Loucy (cell line): Measurements from ENCODE around the gene GRID1.

ENCODE experiments used
- H2AFZ ChIP-seq: fragments of 200-600 bp; sonication (generic); 2 replicates; pipeline ENCODE4 v1.6.0; 2016; ENCODE audit warnings: antibody characterized with exemption, mild to moderate bottlenecking, low read length, moderate library complexity
- H3F3A ChIP-seq: fragments of 200-600 bp; 2 replicates; pipeline ENCODE4 v1.6.0; 2016; ENCODE audit warnings: antibody characterized with exemption, low read depth, mild to moderate bottlenecking
- H3K27me3 ChIP-seq: fragments of 200-600 bp; sonication (generic); 2 replicates; pipeline ENCODE4 v1.6.1; 2014; ENCODE audit warnings: low read length, mild to moderate bottlenecking; ENCODE audit not compliant: insufficient read depth, poor library complexity, severe bottlenecking
- H3K36me3 ChIP-seq: fragments of 200-600 bp; sonication (generic); 2 replicates; pipeline ENCODE4 v1.6.1; 2016; ENCODE audit warnings: low read length; ENCODE audit not compliant: insufficient read depth
- H3K4me1 ChIP-seq: fragments of 200-600 bp; sonication (generic); 2 replicates; pipeline ENCODE4 v1.5.1; 2014; ENCODE audit warnings: low read length, mild to moderate bottlenecking; ENCODE audit not compliant: insufficient read depth, poor library complexity, severe bottlenecking
- H3K4me2 ChIP-seq: fragments of 200-600 bp; sonication (generic); 2 replicates; pipeline ENCODE4 v1.6.0; 2014; ENCODE audit warnings: antibody characterized with exemption, low read length, low read depth, mild to moderate bottlenecking; ENCODE audit not compliant: poor library complexity, severe bottlenecking
- H3K4me3 ChIP-seq: fragments of 200-600 bp; sonication (generic); 2 replicates; pipeline ENCODE4 v1.5.1; 2014; ENCODE audit warnings: low read length, mild to moderate bottlenecking, mixed read lengths; ENCODE audit not compliant: poor library complexity, severe bottlenecking
- H3K79me2 ChIP-seq: fragments of 200-600 bp; sonication (generic); 2 replicates; pipeline ENCODE4 v1.6.1; 2014; ENCODE audit warnings: low read length; ENCODE audit not compliant: insufficient read depth
- H3K9ac ChIP-seq: fragments of 200-600 bp; sonication (generic); 2 replicates; pipeline ENCODE4 v1.6.0; 2014; ENCODE audit warnings: mild to moderate bottlenecking, low read depth, low read length, moderate library complexity; ENCODE audit not compliant: poor library complexity, severe bottlenecking
- H3K9me2 ChIP-seq: fragments of 200-600 bp; sonication (generic); replicated peaks from 2 replicates; pipeline ENCODE4 v1.6.1; 2016; ENCODE audit warnings: low read depth, low read length, mixed read lengths
- H3K9me3 ChIP-seq: fragments of 200-600 bp; sonication (generic); 2 replicates; pipeline ENCODE4 v1.6.1; 2014; ENCODE audit warnings: mild to moderate bottlenecking, antibody characterized with exemption, low read length, low read depth; ENCODE audit not compliant: insufficient read depth
- H4K20me1 ChIP-seq: fragments of 200-600 bp; sonication (generic); 2 replicates; pipeline ENCODE4 v1.6.0; 2014; ENCODE audit warnings: antibody characterized with exemption, low read length, mild to moderate bottlenecking; ENCODE audit not compliant: insufficient read depth, poor library complexity, severe bottlenecking
- EZH2phosphoT487 ChIP-seq: fragments of 200-600 bp; IDR thresholded peaks from 2 replicates; pipeline ENCODE4 v1.6.1; 2018; ENCODE audit warnings: antibody characterized with exemption, mild to moderate bottlenecking, moderate library complexity, borderline replicate concordance
- TF ChIP-seq, protein P1 (sequence below): fragments of 200-600 bp; sonication (generic); conservative IDR thresholded peaks from 2 replicates; pipeline ENCODE4 v1.5.1; 2014; ENCODE audit warnings: mild to moderate bottlenecking, antibody characterized with exemption, low read length

The GRID1 gene

DNA sequence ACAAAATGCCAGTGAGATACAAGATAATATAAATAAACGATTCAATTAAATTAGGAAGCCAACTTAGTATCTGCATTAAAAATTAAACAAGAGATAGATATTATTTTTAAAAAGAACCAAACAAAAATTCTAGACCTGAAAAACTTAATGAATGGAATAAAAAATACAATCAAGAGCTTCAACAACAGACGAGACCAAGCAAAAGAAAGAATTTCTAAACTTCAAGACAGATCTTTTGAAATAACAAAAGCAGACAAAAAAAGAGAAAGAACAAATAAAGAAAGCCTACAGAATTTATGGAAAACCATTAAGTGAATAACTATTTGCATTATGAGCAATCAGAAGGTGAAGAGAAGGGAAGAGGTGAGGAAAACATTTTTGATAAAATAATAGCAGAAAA lies 555.2 kb downstream of the GRID1 start:
- Histone ChIP-seq H3F3A (no peaks in the 10 kb centered on the region), H4K20me1 (no peaks in the 10 kb centered on the region), H3K4me3 (no peak overlapping the region), H2AFZ (no peak overlapping the region), H3K9me2 (no peaks in the 10 kb centered on the region), H3K27me3 (no peaks in the 10 kb centered on the region), H3K79me2 (no peaks in the 10 kb centered on the region), H3K36me3 (no peaks in the 10 kb centered on the region), H3K9me3 (peaks cover 4% of the 10 kb centered on the region; the same call in 1 of the 2 replicates), H3K9ac (no peak overlapping the region), H3K4me1 (no peaks in the 10 kb centered on the region), H3K4me2 (no peak overlapping the region)
- TF ChIP-seq, protein P1, sequence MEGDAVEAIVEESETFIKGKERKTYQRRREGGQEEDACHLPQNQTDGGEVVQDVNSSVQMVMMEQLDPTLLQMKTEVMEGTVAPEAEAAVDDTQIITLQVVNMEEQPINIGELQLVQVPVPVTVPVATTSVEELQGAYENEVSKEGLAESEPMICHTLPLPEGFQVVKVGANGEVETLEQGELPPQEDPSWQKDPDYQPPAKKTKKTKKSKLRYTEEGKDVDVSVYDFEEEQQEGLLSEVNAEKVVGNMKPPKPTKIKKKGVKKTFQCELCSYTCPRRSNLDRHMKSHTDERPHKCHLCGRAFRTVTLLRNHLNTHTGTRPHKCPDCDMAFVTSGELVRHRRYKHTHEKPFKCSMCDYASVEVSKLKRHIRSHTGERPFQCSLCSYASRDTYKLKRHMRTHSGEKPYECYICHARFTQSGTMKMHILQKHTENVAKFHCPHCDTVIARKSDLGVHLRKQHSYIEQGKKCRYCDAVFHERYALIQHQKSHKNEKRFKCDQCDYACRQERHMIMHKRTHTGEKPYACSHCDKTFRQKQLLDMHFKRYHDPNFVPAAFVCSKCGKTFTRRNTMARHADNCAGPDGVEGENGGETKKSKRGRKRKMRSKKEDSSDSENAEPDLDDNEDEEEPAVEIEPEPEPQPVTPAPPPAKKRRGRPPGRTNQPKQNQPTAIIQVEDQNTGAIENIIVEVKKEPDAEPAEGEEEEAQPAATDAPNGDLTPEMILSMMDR: no peak
- no peak for TF ChIP-seq EZH2phosphoT487

DNA sequence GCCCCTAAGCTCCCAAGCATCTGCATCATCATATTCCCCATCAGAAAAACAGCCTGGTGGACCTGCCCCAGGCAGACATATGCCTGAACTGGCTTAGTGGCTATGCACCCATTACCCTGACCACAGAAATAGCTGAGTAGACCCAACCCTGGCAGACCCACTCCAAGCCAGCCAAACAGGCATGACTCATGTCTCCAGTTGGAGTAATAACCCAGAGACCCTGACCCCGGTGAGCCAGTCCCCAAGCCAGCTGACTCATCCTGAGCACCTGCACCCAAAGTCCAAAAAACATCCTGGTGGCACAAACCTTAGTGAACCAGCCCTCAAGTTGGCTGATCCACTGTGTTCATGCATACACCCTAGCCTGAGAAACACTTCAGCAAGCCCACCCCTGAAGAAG lies 555.9 kb downstream of the GRID1 start:
- Histone ChIP-seq H3K36me3 (no peaks in the 10 kb centered on the region), H3K4me2 (no peak overlapping the region), H3K4me1 (no peaks in the 10 kb centered on the region), H3K4me3 (no peak overlapping the region), H3K9me2 (no peaks in the 10 kb centered on the region), H4K20me1 (no peaks in the 10 kb centered on the region), H3K9me3 (peaks cover 4% of the 10 kb centered on the region; the same call in 1 of the 2 replicates), H3K27me3 (no peaks in the 10 kb centered on the region), H2AFZ (no peak overlapping the region), H3F3A (no peaks in the 10 kb centered on the region), H3K9ac (no peak overlapping the region), H3K79me2 (no peaks in the 10 kb centered on the region)
- no peak for TF ChIP-seq EZH2phosphoT487
- TF ChIP-seq, protein P1: no peak

DNA sequence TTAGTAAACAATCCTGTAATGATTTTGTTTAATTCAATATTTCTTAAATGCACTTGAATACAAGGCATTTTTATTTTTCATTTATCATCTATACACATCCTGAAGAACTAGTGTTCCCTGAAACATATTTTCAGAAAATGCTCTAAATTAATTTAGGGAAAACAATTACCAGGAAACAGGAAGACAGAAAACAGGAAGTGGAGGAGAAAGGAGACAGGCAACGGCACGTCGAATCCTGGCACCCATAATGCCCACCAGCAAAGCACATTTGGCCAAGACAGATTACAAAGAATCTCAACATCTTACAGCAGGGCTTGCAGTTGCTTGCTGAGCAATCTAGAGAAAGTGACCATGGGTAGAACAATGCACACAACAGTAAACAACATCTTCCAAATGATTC lies 571.1 kb downstream of the GRID1 start:
- H3K36me3 ChIP-seq: no peaks in the 10 kb centered on the region
- H3F3A ChIP-seq: no peaks in the 10 kb centered on the region
- H4K20me1 ChIP-seq: no peaks in the 10 kb centered on the region
- no peak overlapping the region for H2AFZ ChIP-seq
- H3K27me3 ChIP-seq: no peaks in the 10 kb centered on the region
- no peak for TF ChIP-seq EZH2phosphoT487
- TF ChIP-seq, protein P1: no peak
- no peak overlapping the region for H3K9ac ChIP-seq
- no peaks in the 10 kb centered on the region for H3K9me3 ChIP-seq
- no peaks in the 10 kb centered on the region for H3K4me1 ChIP-seq
- H3K4me3 ChIP-seq: no peak overlapping the region
- H3K9me2 ChIP-seq: no peaks in the 10 kb centered on the region
- no peaks in the 10 kb centered on the region for H3K79me2 ChIP-seq
- H3K4me2 ChIP-seq: no peak overlapping the region
